HG02759 (cell line): ENCODE data around the gene FEN1.
A peak's percentile ranks its signal among the peaks of the same experiment; 100 is the strongest.

ENCODE experiments used
- ATAC-seq: cut with Tn5 transposase; IDR thresholded peaks from one replicate; pipeline ENCODE4 v1.9.1; 2021; ENCODE audit warnings: mild to moderate bottlenecking, moderate library complexity; ENCODE audit not compliant: unreplicated experiment

The FEN1 gene

DNA sequence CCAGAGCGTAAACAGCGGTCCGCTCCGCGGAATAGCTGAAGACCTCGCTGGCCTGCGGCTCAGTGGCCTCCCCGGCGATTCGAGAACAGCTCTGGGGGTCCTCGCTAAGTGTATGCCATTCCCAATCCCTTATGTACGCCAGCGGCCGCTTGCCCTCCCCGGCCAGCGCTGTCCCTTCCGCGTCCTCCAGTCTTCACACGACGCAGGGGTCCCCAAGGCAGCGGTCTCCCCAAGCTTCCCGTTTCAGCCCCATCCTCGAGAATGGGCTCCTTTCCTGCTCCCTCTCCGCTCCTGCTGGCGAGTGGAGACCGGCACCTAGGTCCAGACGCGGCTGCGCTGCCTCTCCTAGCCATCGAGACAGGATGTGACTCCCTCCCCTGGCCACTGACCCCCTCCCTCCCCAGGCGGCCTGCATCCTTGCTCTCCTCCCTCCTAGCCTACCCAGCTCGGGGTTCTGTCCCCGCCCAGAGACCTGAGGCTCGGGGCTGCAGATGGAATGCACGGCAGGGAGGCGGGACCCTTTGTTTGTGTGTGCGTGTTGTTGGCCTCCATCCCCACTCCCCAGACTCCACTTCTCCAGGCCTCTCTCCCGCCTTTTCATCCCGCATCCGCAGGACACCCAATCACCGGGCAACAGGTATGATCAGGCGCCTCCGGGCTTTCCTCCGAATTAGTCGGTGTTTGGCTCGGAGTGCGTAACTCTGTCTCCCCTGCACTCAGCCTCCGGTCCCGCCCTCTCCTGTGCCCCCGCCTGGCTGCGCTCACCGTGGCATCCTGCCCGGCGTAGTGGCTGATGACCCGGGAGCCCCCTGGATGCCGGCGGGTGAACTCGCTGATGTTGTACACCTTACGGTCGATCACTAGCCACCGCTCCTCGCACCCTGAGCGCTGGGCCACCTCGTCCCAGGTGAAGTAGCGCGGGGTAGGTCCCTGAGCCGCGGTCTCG, 23.4 kb downstream of the FEN1 start:
- ATAC-seq: peak; percentile 29

- ATAC-seq: peak; percentile 63
Measured at GRCh38 chr11:61816736-61817455, 24.2 kb downstream of the FEN1 start, which contains the start of gene FADS1. FADS1 (minus strand) TSS chr11:61817003; CDS start chr11:61816929, 74 bp downstream.

DNA sequence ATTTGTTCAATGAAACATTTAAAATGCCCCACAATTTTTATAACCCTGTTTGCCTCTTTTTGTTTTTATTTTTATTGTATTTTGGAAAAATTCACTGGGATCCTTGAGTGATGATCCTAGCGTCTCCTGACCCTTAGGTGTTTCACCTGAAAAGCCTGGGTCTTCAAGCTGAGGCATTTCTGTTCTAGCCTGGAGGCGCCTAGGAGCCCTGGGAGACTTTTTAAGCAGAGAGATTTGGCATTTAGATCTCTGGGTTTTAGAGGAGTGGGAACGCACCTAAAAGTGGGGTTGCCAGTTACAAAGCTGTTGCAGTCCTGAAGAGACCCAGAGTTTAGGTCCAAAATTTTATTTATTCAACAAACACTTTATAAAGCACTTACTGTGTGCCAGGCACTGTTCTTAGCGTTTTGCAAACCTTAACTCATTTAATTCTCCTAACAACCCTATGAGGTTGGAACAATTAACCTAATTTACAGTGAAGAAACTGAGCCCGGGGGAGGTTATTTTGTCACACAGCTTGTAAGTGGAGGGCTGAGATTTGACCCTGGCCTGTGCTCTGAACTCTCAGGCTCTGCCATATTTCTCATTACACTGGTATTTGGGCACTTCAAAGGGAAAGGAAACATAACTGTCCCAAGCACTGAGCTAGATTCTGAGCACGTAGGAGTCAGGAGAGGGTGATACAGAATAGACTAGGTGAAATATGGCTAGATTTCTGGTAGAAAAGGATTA, 24.9 kb downstream of the FEN1 start:
- no peak for ATAC-seq

- no peak for ATAC-seq
Measured at GRCh38 chr11:61820174-61820573, 27.5 kb downstream of the FEN1 start.

DNA sequence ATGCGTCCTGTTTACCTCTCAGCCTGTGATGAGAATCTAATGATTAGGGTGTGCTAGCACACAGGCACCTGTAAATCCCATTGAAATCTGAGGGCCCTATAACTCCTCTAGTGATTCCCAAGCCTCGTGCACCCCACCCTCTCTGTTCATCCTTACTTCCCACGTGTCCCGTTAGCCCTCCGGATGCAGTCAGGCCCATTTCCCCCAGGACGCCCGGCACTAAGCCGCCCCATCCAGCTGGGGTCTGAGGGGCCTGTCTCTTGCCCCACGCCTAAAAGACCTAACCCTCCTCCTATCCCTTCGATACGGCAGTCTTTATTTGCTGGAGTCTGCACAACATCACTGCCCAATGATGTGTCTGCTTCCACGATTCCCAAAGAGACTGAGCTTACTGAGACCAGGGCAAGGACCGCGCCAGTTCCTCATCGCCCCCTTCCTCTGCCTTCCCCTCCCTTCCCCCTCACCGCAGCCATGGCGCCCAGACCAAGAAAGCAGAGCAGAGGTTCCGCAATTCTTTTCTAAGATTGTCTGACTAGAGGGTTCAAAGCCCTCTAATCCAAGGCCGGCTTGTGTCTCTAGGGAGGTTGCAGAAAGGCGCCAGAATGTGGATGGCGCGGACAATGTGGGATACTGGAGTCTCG, 34.3 kb downstream of the FEN1 start:
- peak; percentile 1 for ATAC-seq

GRCh38 chr11:61827571-61828378, 35.1 kb downstream of the FEN1 start, which contains the start of gene FADS2:
FADS2 (plus strand) TSS chr11:61828300; CDS start chr11:61828391, 91 bp downstream.
- peak; percentile 75 for ATAC-seq

GRCh38 chr11:61828379-61828628, 35.6 kb downstream of the FEN1 start:
- no peak for ATAC-seq

- no peak for ATAC-seq
Measured at GRCh38 chr11:61828629-61829407, 36.1 kb downstream of the FEN1 start.

- ATAC-seq: no peak
Measured at GRCh38 chr11:61829806-61830205, 37.1 kb downstream of the FEN1 start.

GRCh38 chr11:61830237-61831105, 37.8 kb downstream of the FEN1 start:
- ATAC-seq: no peak

DNA sequence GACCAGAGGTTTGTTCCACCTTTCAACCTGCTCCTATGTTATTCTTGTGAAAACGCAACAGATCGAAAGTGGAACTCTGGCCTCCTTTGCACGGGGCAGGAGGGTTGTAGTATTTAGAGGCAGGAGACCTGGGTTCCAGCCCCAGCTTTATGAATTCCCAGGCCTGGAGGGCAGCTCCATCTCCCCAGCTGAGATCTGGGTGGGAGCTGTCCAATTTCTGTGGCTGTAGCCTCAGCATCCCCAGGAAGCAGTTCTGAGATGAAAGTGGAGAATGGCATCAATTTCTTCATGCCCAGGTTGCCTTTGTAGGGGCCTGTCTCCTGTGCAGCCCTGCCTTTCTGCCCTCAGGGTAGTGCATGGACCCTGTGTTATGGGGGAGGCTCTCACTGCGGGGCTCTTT, 39.5 kb downstream of the FEN1 start:
- ATAC-seq: no peak

DNA sequence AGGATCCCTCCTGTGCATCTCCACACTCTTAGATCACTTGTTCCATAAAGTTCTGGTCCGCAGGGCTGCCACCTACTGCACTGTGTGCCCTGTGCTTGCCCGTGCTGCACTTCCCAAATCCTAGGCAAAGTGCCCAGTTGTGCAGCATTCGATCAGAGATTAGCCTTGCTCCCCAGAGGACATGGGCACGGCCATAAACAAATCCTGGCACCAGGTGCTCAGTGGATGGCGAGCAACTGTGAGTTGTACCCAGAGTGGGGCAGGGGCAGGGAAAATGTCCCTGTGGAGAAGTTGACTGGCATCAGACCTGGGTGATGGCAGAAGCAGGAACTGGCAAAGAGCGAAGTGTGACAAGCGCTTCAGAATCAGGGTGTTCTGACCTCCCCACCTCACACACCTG, 40.0 kb downstream of the FEN1 start:
- ATAC-seq: no peak

DNA sequence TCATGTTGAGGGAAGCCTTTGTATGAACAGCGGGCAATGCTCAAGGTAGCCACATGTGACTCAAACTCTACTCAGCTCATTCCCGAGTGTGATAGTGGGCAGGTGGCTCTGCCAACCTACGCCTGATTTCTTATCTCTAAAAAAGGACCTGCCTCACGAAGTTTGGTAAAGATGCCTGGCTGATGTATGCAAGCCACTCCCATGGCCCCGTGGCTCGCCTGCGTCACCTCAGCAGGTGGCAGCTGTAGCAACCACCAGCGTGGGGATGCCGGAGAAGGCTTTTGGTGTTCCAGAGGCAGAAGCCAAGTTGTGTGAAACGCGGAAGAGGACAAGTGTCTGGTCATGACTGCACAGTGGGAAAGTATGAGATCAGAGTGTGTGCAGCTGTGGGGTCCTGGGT, 40.8 kb downstream of the FEN1 start:
- no peak for ATAC-seq

- ATAC-seq: no peak
Measured at GRCh38 chr11:61833926-61834277, 41.2 kb downstream of the FEN1 start.

GRCh38 chr11:61834278-61835048, 41.8 kb downstream of the FEN1 start:
- ATAC-seq: peak; percentile 97

DNA sequence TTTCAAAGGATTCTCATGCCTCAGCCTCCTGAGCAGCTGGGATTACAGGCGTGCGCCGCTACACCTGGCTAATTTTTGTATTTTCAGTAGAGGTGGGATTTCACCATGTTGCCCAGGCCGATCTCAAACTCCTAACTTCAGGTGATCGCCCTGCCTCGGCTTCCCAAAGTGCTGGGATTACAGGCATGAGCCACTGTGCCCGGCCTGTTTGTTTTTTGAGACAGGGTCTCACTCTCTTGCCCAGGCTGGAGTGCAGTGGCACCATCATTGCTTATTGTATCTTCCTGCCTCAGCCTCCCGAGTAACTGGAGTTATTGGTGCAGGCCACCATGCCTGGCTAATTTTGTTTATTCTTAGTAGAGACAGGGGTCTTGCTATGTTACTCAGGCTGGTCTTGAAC, 43.5 kb downstream of the FEN1 start:
- no peak for ATAC-seq

GRCh38 chr11:61837411-61838005, 44.8 kb downstream of the FEN1 start:
- no peak for ATAC-seq
